HG02938 (cell line): ENCODE results near the gene GLRA3.
"Not testable (repeated sequence)": the region's sequence is repeated elsewhere in the genome, so short reads cannot be mapped to it uniquely, and the experiment has no call there.

Experiments
- ATAC-seq: cut with Tn5 transposase; IDR thresholded peaks from one replicate; pipeline ENCODE4 v1.9.1; 2021; ENCODE audit warnings: mild to moderate bottlenecking, moderate library complexity; ENCODE audit not compliant: unreplicated experiment

The GLRA3 gene

GRCh38 chr4:174669270-174669669, 159.8 kb downstream of the GLRA3 start:
- ATAC-seq: no peak

- ATAC-seq: no peak
Observed at GRCh38 chr4:174665799-174666198, 163.2 kb downstream of the GLRA3 start.

GRCh38 chr4:174663216-174663615, 165.8 kb downstream of the GLRA3 start:
- no peak for ATAC-seq

GRCh38 chr4:174658246-174658645, 170.8 kb downstream of the GLRA3 start:
- ATAC-seq: no peak

- ATAC-seq: no peak
Observed at GRCh38 chr4:174657472-174657871, 171.6 kb downstream of the GLRA3 start.

- ATAC-seq: no peak
Observed at GRCh38 chr4:174654634-174655033, 174.4 kb downstream of the GLRA3 start.

- no peak for ATAC-seq
Observed at GRCh38 chr4:174650711-174651355, 178.2 kb downstream of the GLRA3 start.

GRCh38 chr4:174648812-174649211, 180.2 kb downstream of the GLRA3 start:
- no peak for ATAC-seq

GRCh38 chr4:174646326-174646725, 182.7 kb downstream of the GLRA3 start:
- ATAC-seq: no peak

- no peak for ATAC-seq
Observed at GRCh38 chr4:174640146-174640545, 188.9 kb downstream of the GLRA3 start.

- ATAC-seq: no peak
Observed at GRCh38 chr4:174635732-174636131, 193.3 kb downstream of the GLRA3 start.

GRCh38 chr4:174633399-174633798, 195.6 kb downstream of the GLRA3 start:
- no peak for ATAC-seq

GRCh38 chr4:174631901-174632758, 196.9 kb downstream of the GLRA3 start:
- ATAC-seq: peak; percentile 77

GRCh38 chr4:174629907-174630450, 199.1 kb downstream of the GLRA3 start:
- ATAC-seq: not testable (repeated sequence)

- no peak for ATAC-seq
Observed at GRCh38 chr4:174629265-174629664, 199.8 kb downstream of the GLRA3 start.

- no peak for ATAC-seq
Observed at GRCh38 chr4:174628191-174628590, 200.9 kb downstream of the GLRA3 start.

GRCh38 chr4:174627473-174627872, 201.6 kb downstream of the GLRA3 start:
- no peak for ATAC-seq

GRCh38 chr4:174626342-174627008, 202.6 kb downstream of the GLRA3 start:
- peak; percentile 61 for ATAC-seq

- no peak for ATAC-seq
Observed at GRCh38 chr4:174616661-174617060, 212.4 kb downstream of the GLRA3 start.

GRCh38 chr4:174613979-174614378, 215.1 kb downstream of the GLRA3 start:
- ATAC-seq: no peak

GRCh38 chr4:174611792-174612191, 217.3 kb downstream of the GLRA3 start:
- ATAC-seq: no peak
